Upper lobe of left lung (tissue), 4 donors: ENCODE results near the gene DPH3.

Source experiments
- CTCF ChIP-seq, 6 experiments: fragments of 450-650 bp in 4 of 6; fragments of 200-600 bp in 2 of 6; sonication (generic) in 2 of 6; IDR thresholded peaks; one replicate each; pipeline ENCODE4 v1.5.1; 2016 to 2019; ENCODE audit warnings: antibody characterized with exemption in 6 of 6
- EP300 ChIP-seq, 4 donors: sonication (generic); formaldehyde crosslinking; IDR thresholded peaks; one replicate each; pipeline ENCODE4 v1.5.1; 2017; ENCODE audit warnings: antibody characterized with exemption in 4 of 4, control low read depth in 2 of 4
- POLR2A ChIP-seq, 4 donors: fragments of 450-650 bp; IDR thresholded peaks; one replicate each; pipeline ENCODE4 v1.5.1; 2016 to 2017; ENCODE audit warnings: antibody characterized with exemption in 4 of 4, mild to moderate bottlenecking in 2 of 4

- TF ChIP-seq CTCF (IDR thresholded peaks at IDR 0.05) (no peak), POLR2A (IDR thresholded peaks at IDR 0.05) (no peak), EP300 (IDR thresholded peaks at IDR 0.05) (no peak)
Observed at GRCh38 chr3:16303037-16303575, 38.4 kb upstream of the DPH3 start.
